C4-2B (cell line): ENCODE data around the gene EPN2.

Source experiments
- CTCF ChIP-seq: fragments of 450-650 bp; conservative IDR thresholded peaks from 2 replicates; pipeline ENCODE4 v1.5.1; 2017; ENCODE audit warnings: mild to moderate bottlenecking
- ZFX ChIP-seq: fragments of 450-650 bp; IDR thresholded peaks from 2 replicates; pipeline ENCODE4 v1.6.1; 2017

GRCh38 chr17:19242926-19243325, 5.8 kb downstream of the EPN2 start:
- TF ChIP-seq CTCF (no peak), ZFX (no peak)
